Mesenteric fat pad (tissue), 1 donor: ENCODE data around the gene OR6C2. TPM values are rescaled to one million over a fixed set of nuclear protein-coding genes. Genes with fewer than 3 reads are reported as not detected.
"Not testable (repeated sequence)": the region's sequence is repeated elsewhere in the genome, so short reads cannot be mapped to it uniquely, and the experiment has no call there.

Experiments used
- DNase-seq: peaks from one replicate; pipeline ENCODE4 v3.0.0-alpha.2; 2020; ENCODE audit warnings: low spot score
- long read RNA-seq: library from polyadenylated mRNA; unstranded; transcript quantifications from one replicate; pipeline ENCODE4 v2.0.0, GENCODE V29; 2020
- total RNA-seq: library from RNA; stranded (reverse); fragmentation: NEBNext Ultra II Directional; extraction: Animal tissue kit (Norgen Biotek cat#: 25700); gene quantifications from one replicate; pipeline ENCODE4 v1.2.1, GENCODE V29; 2021
- donor health status: DM: yes; HTN: yes; CAD: no.

OR6C2 gene
- not detected for total RNA-seq
- long read RNA-seq = 0 reads

DNA sequence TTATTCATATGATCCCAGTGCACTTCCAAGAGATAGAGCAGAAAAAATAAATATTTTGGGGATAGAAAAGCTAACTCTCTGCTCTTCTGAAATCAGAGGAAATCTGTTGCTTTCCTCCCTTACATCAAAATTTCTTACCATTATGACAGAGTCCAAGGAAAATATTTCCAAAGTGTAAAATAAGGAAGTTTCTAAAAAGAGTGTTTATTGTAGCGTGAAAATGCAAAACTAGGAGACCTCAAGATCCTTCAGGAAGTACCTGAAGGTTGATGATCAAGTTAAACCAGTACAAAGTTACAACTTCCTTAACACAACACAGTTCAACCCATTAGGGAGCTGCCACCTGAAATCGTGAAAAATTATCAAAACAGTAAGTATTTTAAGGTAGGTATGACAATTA is at the start of gene OR6C2:
Gene OR6C2, plus strand, starts transcription at position 301 of the 400 bp plus-strand sequence. CDS start 8,138 bp downstream, outside the sequence.
- no peak for DNase-seq

DNA sequence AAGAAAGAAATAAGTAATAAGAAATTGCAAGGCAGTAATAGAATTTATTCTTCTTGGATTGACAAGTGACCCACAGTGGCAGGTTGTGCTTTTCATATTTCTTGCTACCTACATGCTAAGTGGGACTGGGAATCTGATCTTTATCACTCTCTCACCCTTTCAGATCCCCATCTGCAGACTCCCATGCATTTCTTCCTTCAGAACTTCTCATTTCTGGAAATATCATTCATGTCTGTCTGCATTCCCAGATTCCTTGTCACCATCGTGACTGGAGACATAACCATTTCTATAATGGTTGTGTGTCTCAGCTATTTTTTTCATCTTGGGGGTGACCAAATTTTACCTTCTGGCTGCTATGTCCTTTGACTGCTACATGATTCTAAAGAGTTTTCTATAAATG is 47.5 kb upstream of the OR6C2 start:
- no peak for DNase-seq

DNA sequence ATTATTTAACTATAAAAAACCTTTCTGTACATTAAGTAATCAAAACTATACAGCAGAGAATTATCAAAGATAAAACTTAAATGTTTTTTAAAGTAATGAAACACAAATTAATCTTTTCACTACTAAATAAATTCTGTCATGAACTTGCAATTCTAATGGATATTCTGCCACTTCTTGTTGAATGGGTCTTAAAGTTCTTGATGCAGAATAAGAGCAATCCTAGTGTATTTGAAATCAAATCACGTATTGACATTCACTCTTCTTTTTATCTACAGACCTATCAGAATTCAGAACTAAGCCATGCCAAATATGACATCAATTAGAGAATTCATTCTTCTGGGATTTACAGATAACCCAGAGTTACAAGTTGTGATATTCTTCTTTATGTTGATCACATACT is 43.6 kb upstream of the OR6C2 start, which contains the start of gene OR6C65:
Gene OR6C65, plus strand, starts transcription at position 301 of the 400 bp plus-strand sequence. Its CDS starts 0 bp downstream, at position 301.
- DNase-seq = no peak

DNA sequence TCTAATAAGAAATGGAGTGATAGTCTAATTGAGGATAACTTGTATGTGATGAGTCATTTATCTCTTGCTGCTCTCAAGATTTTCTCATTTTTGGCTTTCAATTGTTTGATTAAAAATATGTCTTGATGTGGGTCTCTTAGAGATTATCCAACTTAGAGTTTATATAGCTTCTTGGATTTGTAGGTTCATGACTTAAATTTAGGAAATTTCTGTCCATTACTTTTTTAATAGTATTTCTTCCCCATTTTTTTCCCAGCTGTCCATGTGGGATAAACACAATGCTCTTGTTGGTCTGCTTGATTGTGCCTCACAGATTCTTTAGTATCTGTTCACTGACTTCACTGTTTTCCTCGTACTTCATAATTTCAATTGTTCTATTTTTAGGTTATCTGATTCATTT is 36.0 kb upstream of the OR6C2 start:
- no peak for DNase-seq

DNA sequence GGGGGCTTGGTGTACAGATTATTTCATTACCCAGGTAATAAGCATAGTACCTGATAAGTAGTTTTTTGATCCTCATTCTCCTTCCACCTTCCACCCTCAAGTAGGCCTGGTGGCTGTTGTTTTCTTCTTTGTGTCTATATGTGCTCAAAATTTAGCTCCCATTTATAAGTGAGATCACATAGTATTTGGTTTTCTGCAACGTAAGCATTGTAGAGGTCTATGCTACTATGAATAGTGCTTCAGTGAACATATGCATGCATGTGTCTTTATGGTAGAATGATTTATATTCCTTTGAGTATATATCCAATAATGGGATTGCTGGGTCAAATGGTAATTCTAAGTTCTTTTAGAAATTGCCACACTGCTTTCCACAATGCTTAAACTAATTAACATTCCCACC is 34.7 kb upstream of the OR6C2 start:
- DNase-seq = not testable (repeated sequence)

DNA sequence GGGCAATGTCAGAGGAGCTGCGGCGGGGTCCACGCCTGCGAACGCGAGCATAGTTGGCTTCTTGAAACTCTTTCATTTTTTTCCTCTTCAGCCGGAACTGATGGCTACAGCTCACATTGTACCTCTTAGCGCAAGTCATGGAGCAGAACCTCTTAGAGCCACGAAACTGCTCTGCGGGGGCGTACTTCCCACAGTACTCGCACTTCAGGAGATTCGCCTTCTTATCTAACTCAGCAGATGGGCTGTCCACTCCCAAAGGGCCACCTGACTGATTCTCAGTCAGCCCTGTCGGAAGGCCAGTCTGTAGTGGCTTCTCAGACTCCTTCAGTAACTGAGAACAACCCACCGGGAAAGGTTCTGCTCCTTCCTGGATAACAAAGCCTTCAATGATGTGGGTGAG is 31.7 kb upstream of the OR6C2 start:
- DNase-seq = not testable (repeated sequence)

DNA sequence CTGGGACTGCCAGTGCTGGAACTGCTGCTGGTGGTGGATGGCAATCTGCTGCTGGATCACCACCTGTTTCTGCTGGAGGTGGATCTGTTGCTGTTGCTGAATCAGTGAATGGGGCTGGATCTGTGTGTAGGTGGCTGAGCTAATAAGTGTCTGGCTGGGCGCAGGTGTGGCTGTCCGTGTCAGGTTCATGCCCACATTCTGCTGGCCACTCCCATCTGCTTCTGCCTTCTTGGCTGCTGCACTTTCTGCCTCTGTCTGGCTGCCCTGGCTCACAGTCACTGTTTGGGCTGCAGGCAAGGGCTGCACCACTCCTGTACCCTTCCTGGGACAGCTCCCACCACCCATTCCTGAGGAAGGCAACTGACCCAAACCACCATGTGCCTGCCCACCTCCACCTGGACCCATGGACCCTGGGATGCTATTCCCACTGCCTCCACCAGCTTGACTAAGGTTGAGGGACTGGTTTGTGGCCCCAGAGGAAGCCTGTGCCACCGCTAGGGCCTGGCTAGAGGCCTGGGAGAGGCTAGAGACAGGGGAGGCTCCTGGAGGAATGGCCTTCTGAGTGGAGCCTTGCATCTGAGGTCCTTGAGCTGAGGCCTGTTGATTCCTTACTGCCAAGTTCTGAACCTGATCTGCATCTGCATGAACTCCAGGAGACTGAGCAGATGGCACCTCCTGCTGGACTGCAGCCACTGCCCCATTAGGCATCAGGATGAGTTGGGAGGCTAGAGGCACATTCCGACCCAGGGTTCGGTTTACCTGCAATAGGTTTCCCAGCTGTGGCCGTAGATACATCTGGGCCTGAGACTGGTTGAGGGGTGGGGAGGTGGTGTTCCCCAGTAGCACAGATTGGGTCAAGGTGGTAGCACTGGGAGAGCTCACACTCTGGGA is 30.1 kb upstream of the OR6C2 start:
- DNase-seq = not testable (repeated sequence)

DNA sequence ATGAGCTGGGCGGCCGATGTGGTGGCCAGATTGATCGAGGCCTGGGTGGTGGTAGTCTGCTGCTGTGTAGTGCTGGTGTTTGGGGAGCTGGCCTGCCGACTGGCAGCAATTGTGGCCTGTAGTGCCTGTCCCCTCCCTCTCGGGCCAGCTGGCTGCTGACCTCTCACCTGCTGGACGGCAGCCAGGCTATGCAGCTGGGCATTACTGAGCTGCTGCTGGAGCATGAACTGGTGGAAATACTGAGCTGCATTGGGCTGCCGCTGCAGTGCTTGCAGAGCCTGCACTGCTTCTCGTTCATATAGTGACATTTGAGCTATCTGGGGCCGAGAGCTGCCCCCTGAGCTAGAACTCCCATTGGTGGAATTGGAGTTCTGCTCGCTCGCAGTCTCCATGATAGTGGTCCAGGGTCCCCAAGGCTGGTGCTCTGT is 29.5 kb upstream of the OR6C2 start:
- not testable (repeated sequence) for DNase-seq

DNA sequence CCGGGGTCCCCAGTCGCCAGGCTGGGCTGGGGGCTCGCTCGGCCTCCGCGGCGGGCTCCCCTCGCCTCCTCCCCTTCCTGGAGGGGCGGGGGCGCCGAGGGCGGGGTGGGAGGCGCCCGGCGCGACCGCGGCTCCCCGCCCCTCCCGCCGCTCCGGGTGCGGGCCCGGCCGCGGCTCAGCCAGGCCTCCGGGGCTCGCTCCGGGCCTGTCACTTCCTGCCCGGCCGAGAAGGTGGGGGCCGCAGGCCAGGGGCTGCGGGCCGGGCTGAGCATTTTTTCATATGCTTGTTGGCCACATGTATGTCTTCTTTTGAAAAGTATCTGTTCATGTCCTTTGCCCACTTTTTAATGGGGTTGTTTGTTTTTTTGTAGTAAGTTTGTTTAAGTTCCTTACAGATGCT is 29.0 kb upstream of the OR6C2 start:
- not testable (repeated sequence) for DNase-seq

DNA sequence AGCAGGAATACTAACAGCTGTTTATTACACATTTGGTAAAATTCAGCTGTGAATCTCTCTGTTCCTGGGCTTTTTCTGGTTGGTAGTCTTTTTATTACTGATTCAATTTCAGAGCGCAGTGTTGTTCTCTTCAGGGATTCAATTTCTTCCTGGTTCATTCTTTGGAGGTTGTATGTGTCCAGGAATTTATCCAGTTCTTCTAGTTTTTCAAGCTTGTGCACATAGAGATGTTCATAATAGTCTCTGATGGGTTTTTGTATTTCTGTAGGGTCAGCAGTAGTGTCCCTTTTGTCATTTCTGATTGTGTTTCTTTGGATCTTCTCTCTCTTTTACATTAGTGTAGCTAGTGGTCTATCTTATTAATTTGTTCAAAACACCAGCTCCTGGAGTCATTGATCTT is 26.9 kb upstream of the OR6C2 start:
- DNase-seq = no peak

DNA sequence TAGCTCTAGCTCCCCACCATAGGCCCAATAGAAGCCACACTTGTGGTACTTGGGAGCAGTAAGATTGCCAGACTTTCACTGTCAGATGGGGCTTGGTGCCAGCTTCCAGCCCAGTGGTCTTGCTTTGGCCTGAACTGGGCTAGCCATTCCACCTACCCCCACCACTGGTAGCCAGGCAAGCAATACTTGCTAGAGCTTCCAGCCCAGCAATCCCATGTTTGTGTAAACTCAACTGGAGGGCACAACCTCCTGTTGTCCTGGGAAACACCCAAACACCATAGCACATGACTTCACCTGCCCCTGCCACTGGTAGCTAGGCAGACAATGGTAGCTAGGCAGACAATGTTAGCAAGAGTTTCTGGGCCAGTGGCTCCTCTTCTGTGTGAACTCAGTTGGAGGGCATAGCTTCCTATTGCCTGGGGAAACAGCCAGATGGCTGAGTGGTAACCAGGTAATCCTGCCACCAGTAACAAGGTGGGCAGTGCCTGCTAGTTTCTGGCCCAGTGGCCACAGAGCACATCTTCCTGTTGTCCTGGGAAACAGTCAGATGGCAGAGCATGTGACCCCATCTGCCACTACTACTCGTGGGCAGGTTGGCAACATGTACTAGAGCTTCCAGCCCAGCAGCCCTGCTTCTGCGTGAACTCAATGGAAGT is 23.4 kb upstream of the OR6C2 start:
- DNase-seq = no peak

DNA sequence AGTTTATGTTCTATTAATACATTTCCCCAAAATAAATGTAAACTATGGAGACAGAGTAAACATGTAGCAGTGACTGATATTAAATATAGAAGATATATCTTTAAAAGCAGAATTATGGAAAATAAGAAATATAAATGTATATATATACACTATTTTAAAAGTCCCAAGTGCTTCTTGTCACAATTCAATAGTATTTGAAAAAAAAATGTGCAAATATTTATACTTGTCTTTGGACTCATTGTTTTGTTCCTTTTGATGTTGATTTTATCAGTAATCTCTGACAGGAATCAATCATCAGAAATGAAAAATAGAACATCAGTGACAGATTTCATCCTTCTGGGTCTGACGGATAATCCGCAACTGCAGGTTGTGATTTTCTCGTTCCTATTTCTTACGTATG is 17.9 kb upstream of the OR6C2 start, which contains the start of gene OR6C76:
Gene OR6C76, plus strand, starts transcription at position 301 of the 400 bp plus-strand sequence. Its CDS starts 0 bp downstream, at position 301.
- no peak for DNase-seq

DNA sequence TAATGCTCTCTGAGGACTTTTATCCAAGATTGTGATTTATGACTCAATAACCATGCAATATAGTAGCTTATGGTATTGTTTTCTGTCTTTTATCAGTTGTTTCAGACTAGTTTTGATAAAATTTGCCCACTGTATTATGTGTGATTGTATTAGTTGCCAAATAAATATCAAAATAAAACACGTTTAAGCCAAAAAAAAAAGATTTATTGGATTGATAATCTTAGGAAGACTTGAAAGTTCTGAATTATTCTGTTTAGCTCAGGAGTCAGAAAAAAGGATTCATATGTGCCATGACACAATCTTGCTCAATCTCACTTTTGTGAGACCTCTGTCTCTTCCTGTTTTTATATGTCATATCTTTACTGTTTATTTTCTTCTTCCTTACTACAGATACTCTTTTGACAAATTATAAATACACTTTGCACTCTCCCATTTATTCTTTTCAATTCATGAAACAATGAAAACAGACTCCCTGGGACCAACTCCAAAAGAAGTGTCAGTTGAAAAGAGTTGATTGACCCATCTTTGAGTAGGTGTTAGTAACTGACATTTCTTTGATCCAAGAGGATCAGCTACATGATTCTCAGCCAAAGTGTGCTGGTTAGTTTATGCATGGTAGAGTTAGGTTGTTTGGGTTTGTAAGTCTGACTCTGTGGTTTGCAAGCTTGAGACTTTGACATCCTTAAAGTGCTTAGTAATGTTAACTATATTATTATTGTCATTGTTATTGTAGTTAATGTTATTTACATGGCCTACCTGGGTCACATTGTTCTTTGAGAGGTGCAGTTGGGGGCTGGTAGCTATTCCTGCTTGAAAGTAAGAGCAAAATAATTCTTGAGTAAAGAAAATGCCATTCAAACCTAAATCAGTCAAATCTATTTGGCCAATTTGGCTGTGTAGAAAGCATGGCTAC is 15.3 kb upstream of the OR6C2 start:
- DNase-seq = no peak

DNA sequence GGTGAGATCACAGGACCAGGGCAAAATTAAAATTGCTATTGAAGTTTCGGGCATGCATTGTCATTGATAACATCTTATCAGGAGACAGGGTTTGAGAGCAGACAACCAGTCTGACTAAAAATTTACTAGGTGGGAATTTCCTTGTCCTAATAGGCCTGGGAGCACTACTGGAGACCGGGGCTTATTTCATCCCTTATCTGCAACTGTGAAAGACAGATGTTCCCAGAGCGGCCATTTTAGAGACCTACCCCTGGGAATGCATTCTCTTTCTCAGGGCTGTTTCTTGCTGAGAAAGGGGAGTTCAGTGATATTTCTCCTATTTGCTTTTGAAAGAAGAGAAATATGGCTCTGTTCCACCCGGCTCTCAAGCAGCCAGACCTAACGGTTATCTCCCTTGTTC is 2.6 kb upstream of the OR6C2 start:
- DNase-seq = not testable (repeated sequence)

DNA sequence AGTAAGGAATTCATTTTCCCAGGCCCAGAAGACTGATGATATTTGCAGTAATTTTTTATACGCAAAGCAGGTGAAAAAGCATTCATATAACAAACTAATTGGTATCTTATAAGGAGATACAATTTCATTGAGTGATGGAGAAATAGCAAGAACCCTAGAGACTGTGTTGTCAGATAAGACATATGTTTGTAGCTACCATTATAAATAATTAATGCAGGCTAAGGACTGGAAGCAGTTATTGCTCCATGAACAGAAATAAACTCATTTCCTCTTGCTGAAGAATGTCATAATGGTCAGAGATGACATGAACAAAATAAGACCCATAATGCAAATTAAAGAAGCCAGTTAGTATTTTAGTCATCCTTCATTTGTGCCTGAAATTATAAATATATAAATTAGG is 1.5 kb downstream of the OR6C2 start:
- DNase-seq = no peak

DNA sequence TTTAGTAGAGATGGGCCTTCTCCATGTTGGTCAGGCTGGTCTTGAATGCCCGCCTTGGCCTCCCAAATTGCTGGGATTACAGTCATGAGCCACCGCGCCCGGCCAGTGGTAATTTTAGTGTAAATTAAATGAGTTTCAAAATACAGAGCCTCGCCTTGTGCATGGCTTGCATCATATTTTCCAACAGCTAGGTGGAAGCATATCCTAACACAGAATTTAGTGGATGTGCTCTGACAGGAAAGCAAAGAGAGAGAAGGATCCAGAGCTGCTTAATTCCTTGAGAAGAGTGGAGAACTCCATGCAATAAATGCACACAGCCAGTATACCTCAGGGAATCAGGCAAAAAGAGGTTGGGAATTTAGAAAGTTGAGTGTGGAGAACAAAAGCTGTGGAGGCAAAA is 2.5 kb downstream of the OR6C2 start:
- no peak for DNase-seq

DNA sequence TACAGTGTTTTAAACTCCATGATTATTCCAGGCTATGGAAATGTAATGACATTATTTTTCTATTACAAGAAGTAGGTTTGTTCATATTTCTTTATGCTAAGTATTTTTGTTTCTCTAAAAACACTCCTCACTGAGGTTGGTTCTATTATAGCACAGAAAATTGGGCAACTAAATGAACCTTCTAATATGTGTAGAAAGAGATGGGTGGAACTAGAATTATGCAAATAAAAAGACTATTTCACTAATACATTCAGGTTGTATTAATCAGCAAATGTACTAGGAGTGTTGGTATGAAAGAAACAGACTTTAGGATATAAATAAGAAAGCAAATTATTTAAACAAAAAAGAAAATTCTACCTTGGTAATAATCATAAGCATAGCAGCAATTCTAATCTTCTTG is 4.9 kb downstream of the OR6C2 start:
- DNase-seq = no peak

DNA sequence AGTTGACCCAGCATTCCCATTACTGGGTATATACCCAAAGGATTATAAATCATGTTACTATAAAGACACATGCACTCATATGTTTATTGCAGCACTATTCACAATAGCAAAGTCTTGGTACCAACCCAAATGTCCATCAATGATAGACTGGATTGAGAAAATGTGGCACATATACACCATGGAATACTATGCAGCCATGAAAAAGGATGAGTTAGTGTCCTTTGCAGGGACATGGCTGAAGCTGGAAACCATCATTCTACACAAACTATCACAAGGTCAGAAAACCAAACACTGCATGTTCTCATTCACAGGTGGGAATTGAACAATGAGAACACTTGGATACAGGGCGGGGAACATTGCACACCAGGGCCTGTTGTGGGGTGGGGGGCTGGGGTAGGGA is 21.1 kb downstream of the OR6C2 start:
- DNase-seq = not testable (repeated sequence)

DNA sequence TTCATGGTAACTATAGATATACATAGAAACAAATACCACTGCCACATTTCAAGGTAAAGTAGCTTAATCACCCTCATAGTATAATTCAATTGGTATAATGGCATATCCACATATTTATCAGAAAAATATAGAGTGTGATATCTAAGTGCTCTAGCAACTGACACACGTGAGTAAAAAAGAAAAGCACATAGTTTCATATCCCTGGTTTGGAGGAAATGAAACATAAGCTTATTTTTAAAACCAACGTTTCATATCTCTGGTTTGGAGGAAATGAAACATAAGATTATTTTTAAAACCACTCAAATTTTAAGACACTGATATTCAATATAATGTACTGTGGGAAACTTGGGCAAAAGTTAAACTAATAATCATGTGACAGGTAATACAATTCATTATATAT is 24.0 kb downstream of the OR6C2 start:
- DNase-seq = no peak

DNA sequence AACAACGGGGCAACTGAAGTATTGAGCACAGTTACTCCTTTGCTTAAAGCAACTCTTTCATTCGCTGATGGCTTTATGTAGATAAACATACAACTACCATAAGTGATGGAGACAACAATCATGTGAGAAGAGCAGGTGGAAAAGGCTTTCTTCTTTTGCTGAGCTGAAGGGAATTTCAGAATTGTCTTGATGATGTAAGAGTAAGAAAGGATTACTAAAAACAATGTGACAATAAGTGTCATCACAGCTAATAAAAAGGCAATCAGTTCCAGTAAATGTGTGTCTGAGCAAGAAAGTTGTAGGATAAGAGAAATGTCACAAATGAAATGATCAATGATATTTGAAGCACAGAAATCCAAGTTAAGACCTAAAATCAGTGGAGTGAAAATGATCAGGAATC is 25.4 kb downstream of the OR6C2 start:
- no peak for DNase-seq
